OCI-LY3 (cell line): ENCODE measurements around the gene TUBA4B.

ENCODE experiments used
- EZH2phosphoT487 ChIP-seq: fragments of 200-600 bp; shearing (Covaris generic); IDR thresholded peaks from 2 replicates; pipeline ENCODE4 v1.6.1; 2018; ENCODE audit warnings: antibody characterized with exemption, mixed run types, low read depth
- TF ChIP-seq, protein P1 (sequence below): fragments of 200-600, 300-600 bp; sonication (generic); IDR thresholded peaks from 2 replicates; pipeline ENCODE4 v1.5.1; 2014; ENCODE audit warnings: antibody characterized with exemption, low read length, low read depth

DNA sequence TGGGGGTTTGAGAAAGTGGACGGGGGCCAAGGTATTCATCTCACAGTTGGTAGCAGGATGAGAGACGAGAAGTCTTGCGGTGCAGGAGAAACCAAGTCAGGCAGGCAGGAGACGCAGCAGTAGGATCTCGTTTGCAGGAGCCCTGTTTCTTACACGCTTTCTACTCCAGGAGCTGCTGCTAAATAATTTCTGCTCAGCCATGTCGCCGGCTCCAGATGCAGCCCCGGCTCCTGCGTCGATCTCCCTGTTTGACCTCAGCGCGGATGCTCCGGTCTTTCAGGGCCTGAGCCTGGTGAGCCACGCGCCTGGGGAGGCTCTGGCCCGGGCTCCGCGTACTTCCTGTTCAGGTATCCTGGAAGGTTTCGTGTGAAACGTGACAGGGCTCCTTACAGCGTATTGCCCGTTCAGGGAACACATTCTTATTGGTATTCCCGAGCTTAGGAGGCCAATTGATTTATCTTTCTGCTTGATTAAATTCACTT, 22.9 kb upstream of the TUBA4B start:
- TF ChIP-seq, protein P1, sequence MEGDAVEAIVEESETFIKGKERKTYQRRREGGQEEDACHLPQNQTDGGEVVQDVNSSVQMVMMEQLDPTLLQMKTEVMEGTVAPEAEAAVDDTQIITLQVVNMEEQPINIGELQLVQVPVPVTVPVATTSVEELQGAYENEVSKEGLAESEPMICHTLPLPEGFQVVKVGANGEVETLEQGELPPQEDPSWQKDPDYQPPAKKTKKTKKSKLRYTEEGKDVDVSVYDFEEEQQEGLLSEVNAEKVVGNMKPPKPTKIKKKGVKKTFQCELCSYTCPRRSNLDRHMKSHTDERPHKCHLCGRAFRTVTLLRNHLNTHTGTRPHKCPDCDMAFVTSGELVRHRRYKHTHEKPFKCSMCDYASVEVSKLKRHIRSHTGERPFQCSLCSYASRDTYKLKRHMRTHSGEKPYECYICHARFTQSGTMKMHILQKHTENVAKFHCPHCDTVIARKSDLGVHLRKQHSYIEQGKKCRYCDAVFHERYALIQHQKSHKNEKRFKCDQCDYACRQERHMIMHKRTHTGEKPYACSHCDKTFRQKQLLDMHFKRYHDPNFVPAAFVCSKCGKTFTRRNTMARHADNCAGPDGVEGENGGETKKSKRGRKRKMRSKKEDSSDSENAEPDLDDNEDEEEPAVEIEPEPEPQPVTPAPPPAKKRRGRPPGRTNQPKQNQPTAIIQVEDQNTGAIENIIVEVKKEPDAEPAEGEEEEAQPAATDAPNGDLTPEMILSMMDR = no peak
- TF ChIP-seq EZH2phosphoT487 = no peak
